ENCODE data around the gene NDRG3.

- TF ChIP-seq, protein P1, sequence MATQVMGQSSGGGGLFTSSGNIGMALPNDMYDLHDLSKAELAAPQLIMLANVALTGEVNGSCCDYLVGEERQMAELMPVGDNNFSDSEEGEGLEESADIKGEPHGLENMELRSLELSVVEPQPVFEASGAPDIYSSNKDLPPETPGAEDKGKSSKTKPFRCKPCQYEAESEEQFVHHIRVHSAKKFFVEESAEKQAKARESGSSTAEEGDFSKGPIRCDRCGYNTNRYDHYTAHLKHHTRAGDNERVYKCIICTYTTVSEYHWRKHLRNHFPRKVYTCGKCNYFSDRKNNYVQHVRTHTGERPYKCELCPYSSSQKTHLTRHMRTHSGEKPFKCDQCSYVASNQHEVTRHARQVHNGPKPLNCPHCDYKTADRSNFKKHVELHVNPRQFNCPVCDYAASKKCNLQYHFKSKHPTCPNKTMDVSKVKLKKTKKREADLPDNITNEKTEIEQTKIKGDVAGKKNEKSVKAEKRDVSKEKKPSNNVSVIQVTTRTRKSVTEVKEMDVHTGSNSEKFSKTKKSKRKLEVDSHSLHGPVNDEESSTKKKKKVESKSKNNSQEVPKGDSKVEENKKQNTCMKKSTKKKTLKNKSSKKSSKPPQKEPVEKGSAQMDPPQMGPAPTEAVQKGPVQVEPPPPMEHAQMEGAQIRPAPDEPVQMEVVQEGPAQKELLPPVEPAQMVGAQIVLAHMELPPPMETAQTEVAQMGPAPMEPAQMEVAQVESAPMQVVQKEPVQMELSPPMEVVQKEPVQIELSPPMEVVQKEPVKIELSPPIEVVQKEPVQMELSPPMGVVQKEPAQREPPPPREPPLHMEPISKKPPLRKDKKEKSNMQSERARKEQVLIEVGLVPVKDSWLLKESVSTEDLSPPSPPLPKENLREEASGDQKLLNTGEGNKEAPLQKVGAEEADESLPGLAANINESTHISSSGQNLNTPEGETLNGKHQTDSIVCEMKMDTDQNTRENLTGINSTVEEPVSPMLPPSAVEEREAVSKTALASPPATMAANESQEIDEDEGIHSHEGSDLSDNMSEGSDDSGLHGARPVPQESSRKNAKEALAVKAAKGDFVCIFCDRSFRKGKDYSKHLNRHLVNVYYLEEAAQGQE (IDR thresholded peaks at IDR 0.05; ENCODE audit: borderline replicate concordance): no peak
- TF ChIP-seq, protein P2, sequence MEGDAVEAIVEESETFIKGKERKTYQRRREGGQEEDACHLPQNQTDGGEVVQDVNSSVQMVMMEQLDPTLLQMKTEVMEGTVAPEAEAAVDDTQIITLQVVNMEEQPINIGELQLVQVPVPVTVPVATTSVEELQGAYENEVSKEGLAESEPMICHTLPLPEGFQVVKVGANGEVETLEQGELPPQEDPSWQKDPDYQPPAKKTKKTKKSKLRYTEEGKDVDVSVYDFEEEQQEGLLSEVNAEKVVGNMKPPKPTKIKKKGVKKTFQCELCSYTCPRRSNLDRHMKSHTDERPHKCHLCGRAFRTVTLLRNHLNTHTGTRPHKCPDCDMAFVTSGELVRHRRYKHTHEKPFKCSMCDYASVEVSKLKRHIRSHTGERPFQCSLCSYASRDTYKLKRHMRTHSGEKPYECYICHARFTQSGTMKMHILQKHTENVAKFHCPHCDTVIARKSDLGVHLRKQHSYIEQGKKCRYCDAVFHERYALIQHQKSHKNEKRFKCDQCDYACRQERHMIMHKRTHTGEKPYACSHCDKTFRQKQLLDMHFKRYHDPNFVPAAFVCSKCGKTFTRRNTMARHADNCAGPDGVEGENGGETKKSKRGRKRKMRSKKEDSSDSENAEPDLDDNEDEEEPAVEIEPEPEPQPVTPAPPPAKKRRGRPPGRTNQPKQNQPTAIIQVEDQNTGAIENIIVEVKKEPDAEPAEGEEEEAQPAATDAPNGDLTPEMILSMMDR (IDR thresholded peaks at IDR 0.05; ENCODE audit: poor library complexity, severe bottlenecking): no peak
- TF ChIP-seq POLR2AphosphoS5 (IDR thresholded peaks at IDR 0.05) (no peak), TAF1 (IDR thresholded peaks at IDR 0.05; ENCODE audit: low read depth) (no peak), EP300 (conservative IDR thresholded peaks at IDR 0.05; ENCODE audit: poor library complexity, severe bottlenecking) (no peak), RAD21 (conservative IDR thresholded peaks at IDR 0.05) (no peak), SMC3 (conservative IDR thresholded peaks at IDR 0.05; ENCODE audit: poor library complexity) (no peak), EZH2 (IDR thresholded peaks at IDR 0.05; ENCODE audit: borderline replicate concordance, insufficient read depth, low read length, poor library complexity, severe bottlenecking) (no peak)
These were observed 25.4 kb downstream of the NDRG3 start for GRCh38 chr20:36720510-36720909.
